Mesenchymal stem cell (in vitro differentiated cells and primary cell): Measurements from ENCODE around the gene PSORS1C2.

Experiments used
- DNase-seq: peaks from one replicate; pipeline ENCODE4 v3.0.0-alpha.2; 2013
- H2AFZ ChIP-seq: one replicate; pipeline ENCODE4 v1.6.1; 2013; ENCODE audit warnings: low read depth, mild to moderate bottlenecking, control low read depth, inconsistent platforms, low read length, moderate library complexity
- H2AK5ac ChIP-seq: 2 replicates; pipeline ENCODE4 v1.6.1; 2013; ENCODE audit warnings: low read length, moderate library complexity, mild to moderate bottlenecking, inconsistent platforms; ENCODE audit not compliant: severe bottlenecking
- H2BK120ac ChIP-seq: one replicate; pipeline ENCODE4 v1.6.1; 2013; ENCODE audit warnings: low read depth, mild to moderate bottlenecking, inconsistent platforms, low read length, moderate library complexity
- H2BK12ac ChIP-seq, 2 experiments: one replicate each; pipeline ENCODE4 v1.6.1; 2013; ENCODE audit warnings: inconsistent platforms in 2 of 2, low read length in 2 of 2, mild to moderate bottlenecking in 2 of 2, moderate library complexity in 2 of 2, control low read depth in 1 of 2
- H2BK15ac ChIP-seq: one replicate; pipeline ENCODE4 v1.6.1; 2013; ENCODE audit warnings: mild to moderate bottlenecking, low read depth, inconsistent platforms; ENCODE audit not compliant: poor library complexity, severe bottlenecking
- H2BK5ac ChIP-seq: 2 replicates; pipeline ENCODE4 v1.6.1; 2013; ENCODE audit warnings: low read depth, mild to moderate bottlenecking, low read length, control low read depth, inconsistent platforms; ENCODE audit not compliant: poor library complexity, severe bottlenecking
- H3K14ac ChIP-seq, 2 experiments: one replicate each; pipeline ENCODE4 v1.6.1; 2013; ENCODE audit warnings: inconsistent platforms in 2 of 2, low read length in 2 of 2, control low read depth in 1 of 2, mild to moderate bottlenecking in 1 of 2, moderate library complexity in 1 of 2
- H3K18ac ChIP-seq, 2 experiments: one replicate each; pipeline ENCODE4 v1.6.1; 2013; ENCODE audit warnings: inconsistent platforms in 2 of 2, low read length in 2 of 2, control low read depth in 1 of 2, low read depth in 1 of 2, mild to moderate bottlenecking in 1 of 2
- H3K23ac ChIP-seq, 2 experiments: one replicate each; pipeline ENCODE4 v1.6.1; 2013; ENCODE audit warnings: inconsistent platforms in 2 of 2, low read length in 2 of 2, mild to moderate bottlenecking in 2 of 2, moderate library complexity in 2 of 2, control low read depth in 1 of 2
- H3K27ac ChIP-seq: 2 replicates; pipeline ENCODE4 v1.5.1; 2013; ENCODE audit warnings: mild to moderate bottlenecking, moderate library complexity, low read length, control low read depth, inconsistent platforms; ENCODE audit not compliant: poor library complexity, severe bottlenecking
- H3K27me3 ChIP-seq, 2 experiments: 2 replicates each; pipeline versions ENCODE4 v1.6.1 to v1.7.0; 2013; ENCODE audit warnings: low read length in 2 of 2, mild to moderate bottlenecking in 2 of 2, moderate library complexity in 2 of 2, control low read depth in 1 of 2, inconsistent platforms in 1 of 2; ENCODE audit not compliant: control insufficient read depth in 1 of 2, insufficient read depth in 1 of 2
- H3K36me3 ChIP-seq, 2 experiments: 2 replicates each; pipeline versions ENCODE4 v1.6.1 to v1.7.0; 2013; ENCODE audit warnings: low read length in 2 of 2, control low read depth in 1 of 2, inconsistent platforms in 1 of 2, low read depth in 1 of 2, mild to moderate bottlenecking in 1 of 2; ENCODE audit not compliant: insufficient read depth in 2 of 2, control insufficient read depth in 1 of 2
- H3K4ac ChIP-seq, 2 experiments: one replicate each; pipeline ENCODE4 v1.6.1; 2013; ENCODE audit warnings: inconsistent platforms in 2 of 2, low read length in 2 of 2, mild to moderate bottlenecking in 2 of 2, moderate library complexity in 2 of 2, control low read depth in 1 of 2, low read depth in 1 of 2
- H3K4me1 ChIP-seq: 2 replicates; pipeline ENCODE4 v1.6.1; 2013; ENCODE audit warnings: low read depth, low read length, control low read depth; ENCODE audit not compliant: control insufficient read depth, insufficient read depth
- H3K4me2 ChIP-seq: 2 replicates; pipeline ENCODE4 v1.6.1; 2013; ENCODE audit warnings: low read length, mild to moderate bottlenecking, inconsistent platforms; ENCODE audit not compliant: poor library complexity, severe bottlenecking
- H3K4me3 ChIP-seq, 2 experiments: 2 replicates each; pipeline versions ENCODE4 v1.5.1 to v1.7.0; 2013; ENCODE audit warnings: low read length in 2 of 2, mild to moderate bottlenecking in 2 of 2, control low read depth in 1 of 2, low read depth in 1 of 2; ENCODE audit not compliant: insufficient read depth in 1 of 2
- H3K79me1 ChIP-seq: replicated peaks from 2 replicates; pipeline ENCODE4 v1.6.1; 2013; ENCODE audit warnings: mild to moderate bottlenecking, control low read depth, low read length, inconsistent platforms; ENCODE audit not compliant: poor library complexity, severe bottlenecking
- H3K9ac ChIP-seq: 2 replicates; pipeline ENCODE4 v1.7.0; 2013; ENCODE audit warnings: mild to moderate bottlenecking, low read length, moderate library complexity
- H3K9me3 ChIP-seq: 2 replicates; pipeline ENCODE4 v1.7.0; 2013; ENCODE audit warnings: mild to moderate bottlenecking, low read length; ENCODE audit not compliant: control insufficient read depth
- H4K8ac ChIP-seq: one replicate; pipeline ENCODE4 v1.6.1; 2013; ENCODE audit warnings: inconsistent platforms, mild to moderate bottlenecking, low read length, moderate library complexity
- H4K91ac ChIP-seq: one replicate; pipeline ENCODE4 v1.6.1; 2013; ENCODE audit warnings: mild to moderate bottlenecking, low read length, inconsistent platforms
- WGBS: methylation state at CpG from one replicate; pipeline ENCODE4 v1.1.7; 2013; ENCODE audit warnings: mixed read lengths; 5-methylcytosine and 5-hydroxymethylcytosine counted together

PSORS1C2 gene

GRCh38 chr6:31144296-31144969 lies 5.6 kb upstream of the PSORS1C2 start:
- Histone ChIP-seq H4K8ac (no peak overlapping the region), H2AFZ (no peak overlapping the region), H2BK120ac (no peak overlapping the region), H3K27me3 (peaks cover 0 to 2% of the 10 kb centered on the region in 2 experiments), H3K4me2 (no peak overlapping the region), H3K4ac (no peak overlapping the region), H3K27ac (no peak overlapping the region), H3K9me3 (no peaks in the 10 kb centered on the region), H4K91ac (no peak overlapping the region), H3K18ac (no peak overlapping the region), H3K14ac (no peak overlapping the region), H3K4me1 (peaks cover 17% of the 10 kb centered on the region), H3K4me3 (no peak overlapping the region), H3K9ac (no peak overlapping the region), H2BK5ac (no peak overlapping the region), H3K36me3 (peaks cover 25 to 28% of the 10 kb centered on the region in 2 experiments), H2AK5ac (no peak overlapping the region), H2BK15ac (no peak overlapping the region), H3K23ac (no peak overlapping the region), H2BK12ac (no peak overlapping the region), H3K79me1 (no peaks in the 10 kb centered on the region)
- 95% methylated on average over 18 of the region's 18 CpGs for WGBS
- DNase-seq: no peak

- H4K91ac ChIP-seq: no peak overlapping the region
- H3K79me1 ChIP-seq: no peaks in the 10 kb centered on the region
- H3K4me2 ChIP-seq: no peak overlapping the region
- peak overlapping the region; percentile 19 for H3K9ac ChIP-seq
- no peak overlapping the region for H3K18ac ChIP-seq
- H3K9me3 ChIP-seq: no peaks in the 10 kb centered on the region
- peak overlapping the region; percentile 69 for H3K27ac ChIP-seq
- H2AFZ ChIP-seq: peak overlapping the region; percentile 62
- DNase-seq: peak; percentile 83
- no peak overlapping the region for H2BK5ac ChIP-seq
- no peak overlapping the region for H3K4ac ChIP-seq
- no peak overlapping the region for H2BK120ac ChIP-seq
- no peak overlapping the region for H3K4me3 ChIP-seq
- peaks cover 22% of the 10 kb centered on the region for H3K4me1 ChIP-seq
- H2AK5ac ChIP-seq: no peak overlapping the region
- peaks cover 0 to 13% of the 10 kb centered on the region in 2 experiments for H3K27me3 ChIP-seq
- H2BK12ac ChIP-seq: peak overlapping the region in 1 of 2 experiments; percentile 40
- H3K14ac ChIP-seq: no peak overlapping the region
- H3K23ac ChIP-seq: no peak overlapping the region
- H4K8ac ChIP-seq: peak overlapping the region; percentile 54
- H2BK15ac ChIP-seq: no peak overlapping the region
- peaks cover 19 to 24% of the 10 kb centered on the region in 2 experiments for H3K36me3 ChIP-seq
- 3% methylated on average over 11 of the region's 11 CpGs for WGBS
These were observed 4.3 kb upstream of the PSORS1C2 start for GRCh38 chr6:31143148-31143547.

- H2BK12ac ChIP-seq: no peak overlapping the region
- peaks cover 25% of the 10 kb centered on the region for H3K4me1 ChIP-seq
- H2BK15ac ChIP-seq: no peak overlapping the region
- H3K14ac ChIP-seq: no peak overlapping the region
- no peak overlapping the region for H3K4ac ChIP-seq
- no peak overlapping the region for H3K18ac ChIP-seq
- H2AFZ ChIP-seq: no peak overlapping the region
- peaks cover 0 to 13% of the 10 kb centered on the region in 2 experiments for H3K27me3 ChIP-seq
- no peaks in the 10 kb centered on the region for H3K79me1 ChIP-seq
- H2BK120ac ChIP-seq: no peak overlapping the region
- WGBS: 37% methylated on average over 2 of the region's 2 CpGs
- no peak overlapping the region for H2BK5ac ChIP-seq
- H3K9ac ChIP-seq: peak overlapping the region; percentile 19
- no peaks in the 10 kb centered on the region for H3K9me3 ChIP-seq
- no peak for DNase-seq
- H3K23ac ChIP-seq: no peak overlapping the region
- H3K36me3 ChIP-seq: peaks cover 17 to 22% of the 10 kb centered on the region in 2 experiments
- peak overlapping the region; percentile 9 for H3K27ac ChIP-seq
- no peak overlapping the region for H4K91ac ChIP-seq
- H3K4me3 ChIP-seq: no peak overlapping the region
- no peak overlapping the region for H4K8ac ChIP-seq
- H2AK5ac ChIP-seq: peak overlapping the region; percentile 40
- H3K4me2 ChIP-seq: no peak overlapping the region
These were observed 3.5 kb upstream of the PSORS1C2 start for GRCh38 chr6:31142361-31142761.

GRCh38 chr6:31140643-31141042 lies 1.8 kb upstream of the PSORS1C2 start:
- no peak overlapping the region for H3K14ac ChIP-seq

More at GRCh38 chr6:31140643-31141042, 1.8 kb upstream of the PSORS1C2 start:
- Histone ChIP-seq H2AK5ac (peak overlapping the region; percentile 57), H3K4ac (no peak overlapping the region), H2AFZ (no peak overlapping the region), H3K9ac (no peak overlapping the region), H2BK15ac (no peak overlapping the region), H3K27ac (no peak overlapping the region), H3K4me3 (no peak overlapping the region), H3K79me1 (no peaks in the 10 kb centered on the region), H2BK12ac (no peak overlapping the region), H2BK5ac (no peak overlapping the region), H3K23ac (no peak overlapping the region), H3K18ac (no peak overlapping the region), H3K4me2 (no peak overlapping the region), H2BK120ac (no peak overlapping the region), H4K8ac (no peak overlapping the region), H3K27me3 (peaks cover 0 to 13% of the 10 kb centered on the region in 2 experiments), H3K9me3 (no peaks in the 10 kb centered on the region), H4K91ac (no peak overlapping the region), H3K4me1 (peaks cover 25% of the 10 kb centered on the region), H3K36me3 (peaks cover 17% of the 10 kb centered on the region in 2 experiments)
- DNase-seq: no peak
- WGBS: 89% methylated on average over 15 of the region's 15 CpGs
